HG03432 (cell line): ENCODE measurements around the gene MALT1.

Experiments
- ATAC-seq: cut with Tn5 transposase; IDR thresholded peaks from one replicate; pipeline ENCODE4 v1.9.1; 2021; ENCODE audit warnings: mild to moderate bottlenecking, moderate library complexity; ENCODE audit not compliant: unreplicated experiment

Gene MALT1

GRCh38 chr18:58800582-58800981, 129.3 kb downstream of the MALT1 start:
- peak; percentile 94 for ATAC-seq

GRCh38 chr18:58802959-58803358, 131.7 kb downstream of the MALT1 start:
- no peak for ATAC-seq

- ATAC-seq, result no peak
Observed at GRCh38 chr18:58803978-58804377, 132.7 kb downstream of the MALT1 start.
